ENCODE measurements around the gene GRIN1.

Gene GRIN1

GRCh38 chr9:137198051-137198901, 59.3 kb downstream of the GRIN1 start:
- no peak for DNase-seq

GRCh38 chr9:137198902-137199283, 59.9 kb downstream of the GRIN1 start:
- DNase-seq = no peak

DNA sequence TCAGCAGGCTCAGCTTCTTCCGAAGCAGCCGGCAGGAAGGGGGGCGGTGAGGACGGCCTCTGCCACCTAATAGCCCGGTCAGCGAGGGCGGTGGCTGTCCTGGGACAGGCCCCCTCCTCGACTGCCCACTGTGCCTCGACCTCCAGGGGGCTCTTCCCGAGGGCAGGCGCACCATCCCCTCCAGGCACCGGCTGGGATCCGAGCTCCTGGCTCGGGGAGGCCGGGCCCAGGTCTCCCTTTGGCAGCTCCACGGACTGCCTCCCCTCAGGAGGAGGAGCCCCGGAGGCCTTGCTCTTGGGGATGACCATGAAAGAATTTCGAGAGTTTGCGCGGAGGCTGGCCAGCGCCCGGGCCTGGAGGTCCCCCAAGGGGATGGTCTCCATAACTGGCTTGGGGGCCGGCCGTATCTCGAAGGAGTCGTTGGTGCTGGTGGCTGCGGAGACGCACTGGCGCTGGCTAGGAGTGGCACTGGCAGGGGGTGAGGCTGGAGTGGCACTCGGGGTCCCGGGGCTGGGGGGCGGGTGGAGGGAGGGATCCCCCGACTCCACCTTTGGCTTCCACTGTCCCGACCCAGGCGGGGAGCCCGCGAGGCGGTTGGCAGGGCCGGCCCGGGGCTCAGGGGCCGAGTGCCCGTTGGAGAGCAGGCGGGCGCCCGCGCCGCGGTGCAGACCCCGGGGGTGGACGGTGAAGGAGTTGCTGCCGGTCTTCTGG, 60.6 kb downstream of the GRIN1 start:
- no peak for DNase-seq

- DNase-seq = peak; percentile 100
These were observed 61.6 kb downstream of the GRIN1 start, which contains the start of gene TPRN for GRCh38 chr9:137200311-137201204. TSS of gene TPRN (minus strand) at chr9:137200741. CDS start at chr9:137200711, 30 bp downstream.

DNA sequence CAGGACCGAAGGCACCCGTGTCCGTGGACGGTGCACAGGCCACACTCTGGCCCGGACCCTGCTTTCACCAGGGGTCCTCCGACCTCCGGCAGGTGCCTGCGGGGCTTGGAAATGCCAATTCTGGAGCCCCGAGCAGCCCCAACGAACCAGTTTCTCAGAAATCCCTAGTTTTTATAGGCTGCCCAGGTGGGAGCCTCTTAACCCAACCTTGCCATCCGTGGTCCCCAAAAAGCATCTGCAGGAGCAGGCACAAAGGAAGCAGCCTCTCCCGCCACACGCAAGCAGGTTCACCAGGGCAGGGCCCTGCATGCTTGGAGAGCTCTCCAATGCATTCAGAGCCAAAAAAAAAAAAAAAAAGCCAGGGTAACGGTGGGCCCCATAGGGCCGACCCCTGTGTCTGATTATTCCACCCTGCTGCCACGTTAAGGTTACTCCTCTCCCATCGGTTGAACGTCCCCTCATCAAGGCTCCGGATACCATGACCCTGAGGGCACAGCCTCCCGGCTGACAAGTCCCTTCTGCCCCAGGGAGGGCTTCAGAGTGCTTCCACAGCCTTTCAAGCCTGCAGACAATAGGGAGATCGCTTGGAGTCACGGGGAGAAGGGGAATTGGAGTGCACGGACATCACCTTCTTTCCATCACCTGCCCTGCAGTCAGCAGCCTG, 62.4 kb downstream of the GRIN1 start:
- no peak for DNase-seq

DNA sequence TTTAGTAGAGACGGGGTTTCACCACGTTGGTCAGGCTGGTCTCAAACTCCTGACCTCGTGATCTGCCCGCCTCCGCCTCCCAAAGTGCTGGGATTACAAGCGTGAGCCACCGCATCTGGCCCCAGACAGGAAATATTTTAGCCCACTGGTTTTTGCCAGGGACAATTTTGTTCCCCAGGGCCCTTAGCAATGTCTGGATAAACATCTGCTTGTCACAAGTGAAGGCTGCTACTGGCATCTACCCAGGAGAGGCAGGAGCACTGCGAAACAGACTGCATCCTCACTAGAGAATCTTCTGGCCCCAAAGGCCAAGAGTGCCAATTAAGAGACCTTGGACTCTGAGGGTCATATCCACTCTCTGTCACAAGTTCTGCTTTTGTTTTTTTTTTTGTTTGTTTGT, 64.0 kb downstream of the GRIN1 start:
- no peak for DNase-seq

DNA sequence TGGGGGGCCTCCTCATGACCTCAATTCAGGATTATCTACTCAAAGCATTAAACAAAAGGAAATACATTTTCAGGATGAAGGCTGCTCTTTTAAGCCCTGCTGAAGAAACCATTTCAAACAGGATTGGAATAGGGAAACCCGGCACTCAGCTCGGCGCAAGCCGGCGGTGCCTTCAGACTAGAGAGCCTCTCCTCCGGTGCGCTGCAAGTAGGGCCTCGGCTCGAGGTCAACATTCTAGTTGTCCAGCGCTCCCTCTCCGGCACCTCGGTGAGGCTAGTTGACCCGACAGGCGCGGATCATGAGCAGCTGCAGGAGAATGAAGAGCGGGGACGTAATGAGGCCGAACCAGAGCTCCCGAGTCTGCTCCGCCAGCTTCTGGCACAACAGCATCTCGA, 65.8 kb downstream of the GRIN1 start:
- DNase-seq = no peak

DNA sequence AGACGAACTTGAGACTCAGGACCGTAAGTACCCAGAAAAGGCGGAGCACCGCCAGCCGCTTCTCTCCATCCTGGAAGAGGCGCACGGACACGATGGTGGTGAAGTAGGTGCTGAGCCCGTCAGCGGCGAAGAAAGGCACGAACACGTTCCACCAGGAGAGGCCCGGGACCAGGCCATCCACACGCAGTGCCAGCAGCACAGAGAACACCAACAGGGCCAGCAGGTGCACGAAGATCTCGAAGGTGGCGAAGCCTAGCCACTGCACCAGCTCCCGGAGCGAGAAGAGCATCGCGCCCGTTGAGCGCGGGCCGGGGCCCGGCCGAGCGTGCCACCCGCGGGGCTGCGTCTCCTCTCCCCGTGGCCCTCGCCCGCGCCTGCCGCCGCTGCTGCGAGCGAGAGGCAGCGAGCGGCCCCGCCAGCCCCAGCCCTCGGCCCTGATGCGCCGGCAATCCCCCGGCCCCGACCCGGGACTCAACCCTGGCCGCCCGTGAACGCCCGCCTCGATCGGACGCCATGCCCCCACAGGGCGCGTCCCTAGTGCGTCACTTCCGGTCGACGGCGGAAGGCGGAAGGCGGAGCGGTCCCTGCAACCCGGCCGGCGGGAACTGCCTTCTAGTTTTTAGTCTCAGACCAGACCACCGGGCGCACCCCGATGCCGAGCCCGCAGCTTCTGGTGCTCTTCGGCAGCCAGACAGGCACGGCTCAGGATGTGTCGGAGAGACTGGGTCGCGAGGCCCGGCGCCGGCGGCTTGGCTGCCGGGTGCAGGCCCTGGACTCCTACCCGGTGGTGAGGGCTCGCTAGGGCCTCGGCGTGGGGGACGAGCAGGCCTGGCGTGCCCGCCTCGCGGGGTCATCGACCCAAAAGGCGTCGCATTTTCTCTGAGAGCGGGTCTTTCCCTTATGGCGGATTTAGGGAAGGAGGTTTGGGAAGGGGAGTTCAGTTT, 66.4 kb downstream of the GRIN1 start, which contains the start of the genes NDOR1 and TMEM203:
NDOR1 (plus strand) TSS at position 575 of the 944 bp plus-strand sequence; CDS start at position 653, 78 bp downstream.
TMEM203 (minus strand) TSS at position 523 of the 944 bp plus-strand sequence; CDS start at position 289, 234 bp downstream.
- DNase-seq = peak; percentile 44 to 79

DNA sequence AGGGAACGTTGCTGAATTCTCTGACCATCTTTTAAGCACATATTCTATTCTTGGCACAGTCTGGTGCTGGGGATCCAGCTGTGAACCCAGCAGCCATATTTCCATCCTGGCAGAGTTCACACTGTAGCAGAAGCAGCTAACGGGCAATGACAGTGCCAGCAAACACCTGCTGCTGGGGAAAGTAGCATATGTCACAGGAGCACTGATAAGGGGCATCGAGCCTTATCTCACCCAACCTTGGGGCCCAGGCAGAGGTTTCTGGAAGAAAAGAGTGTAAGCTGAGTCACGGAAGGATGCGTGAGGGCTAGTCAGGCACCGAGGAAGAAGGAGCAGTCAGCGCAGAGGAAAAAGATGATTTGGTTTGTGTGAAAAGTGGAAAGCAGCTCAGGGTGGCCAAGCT, 67.6 kb downstream of the GRIN1 start:
- DNase-seq = no peak

- no peak for DNase-seq
These were observed 72.6 kb downstream of the GRIN1 start for GRCh38 chr9:137211532-137211931.

GRCh38 chr9:137212520-137212919, 73.6 kb downstream of the GRIN1 start:
- no peak for DNase-seq

- DNase-seq = no peak
These were observed 74.5 kb downstream of the GRIN1 start for GRCh38 chr9:137213160-137214060.

DNA sequence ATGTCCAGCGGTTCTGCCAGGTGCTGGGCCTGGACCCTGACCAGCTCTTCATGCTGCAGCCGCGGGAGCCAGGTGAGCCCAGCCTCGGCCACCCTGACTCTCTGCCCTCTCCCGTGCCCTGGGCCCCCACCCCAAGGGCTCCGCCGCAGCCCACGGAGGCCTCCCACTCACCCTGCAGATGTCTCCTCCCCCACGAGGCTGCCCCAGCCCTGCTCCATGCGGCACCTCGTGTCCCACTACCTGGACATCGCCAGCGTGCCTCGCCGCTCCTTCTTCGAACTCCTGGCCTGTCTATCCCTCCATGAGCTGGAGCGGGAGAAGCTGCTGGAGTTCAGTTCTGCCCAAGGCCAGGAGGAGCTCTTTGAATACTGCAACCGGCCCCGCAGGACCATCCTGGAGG, 75.7 kb downstream of the GRIN1 start:
- DNase-seq = no peak

GRCh38 chr9:137215196-137215986, 76.4 kb downstream of the GRIN1 start:
- no peak for DNase-seq

GRCh38 chr9:137216188-137216965, 77.4 kb downstream of the GRIN1 start:
- DNase-seq = no peak

DNA sequence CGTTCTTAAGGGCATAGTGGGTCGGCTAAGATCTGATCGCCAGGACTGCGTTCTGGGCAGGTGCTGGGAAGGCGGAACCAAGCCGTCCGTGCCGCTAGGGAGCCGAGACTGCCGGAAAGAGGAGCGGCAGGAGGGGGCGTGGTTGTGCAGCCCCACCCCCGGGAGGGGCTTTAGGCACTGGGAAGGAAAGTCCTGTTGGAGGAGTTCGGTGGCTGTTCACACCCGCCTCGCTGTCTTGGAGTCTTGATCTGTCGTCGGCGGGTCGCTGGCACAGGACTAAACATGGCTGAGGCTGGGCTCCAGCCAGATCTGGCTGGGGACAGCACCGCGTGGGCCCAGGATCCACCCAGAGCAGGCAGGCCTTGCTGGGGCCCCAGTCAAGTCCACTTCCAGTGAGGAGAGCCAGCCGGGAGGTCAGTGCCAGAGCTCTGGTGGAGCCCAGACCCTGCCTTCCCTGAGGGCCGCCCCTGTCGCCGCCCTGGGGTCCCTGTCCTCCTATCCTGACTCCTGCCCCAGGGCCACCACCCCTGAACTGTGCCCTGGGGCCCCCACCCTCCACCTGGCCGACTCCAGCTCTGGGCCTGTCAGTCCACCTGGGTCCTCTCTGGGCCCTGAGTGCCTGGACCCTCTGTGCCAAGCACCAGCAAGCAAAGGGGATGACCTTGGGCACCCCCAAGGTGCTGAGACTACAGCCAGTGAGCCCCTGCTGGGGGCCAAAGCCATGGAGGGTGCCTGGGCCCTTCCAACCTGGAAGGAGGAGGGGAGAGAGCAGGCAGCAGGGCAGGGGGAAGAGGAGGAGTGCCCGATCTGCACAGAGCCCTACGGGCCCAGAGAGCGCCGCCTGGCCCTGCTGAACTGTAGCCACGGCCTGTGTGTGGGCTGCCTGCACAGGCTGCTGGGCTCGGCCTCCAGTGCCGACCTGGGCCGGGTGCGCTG, 78.6 kb downstream of the GRIN1 start:
- no peak for DNase-seq

DNA sequence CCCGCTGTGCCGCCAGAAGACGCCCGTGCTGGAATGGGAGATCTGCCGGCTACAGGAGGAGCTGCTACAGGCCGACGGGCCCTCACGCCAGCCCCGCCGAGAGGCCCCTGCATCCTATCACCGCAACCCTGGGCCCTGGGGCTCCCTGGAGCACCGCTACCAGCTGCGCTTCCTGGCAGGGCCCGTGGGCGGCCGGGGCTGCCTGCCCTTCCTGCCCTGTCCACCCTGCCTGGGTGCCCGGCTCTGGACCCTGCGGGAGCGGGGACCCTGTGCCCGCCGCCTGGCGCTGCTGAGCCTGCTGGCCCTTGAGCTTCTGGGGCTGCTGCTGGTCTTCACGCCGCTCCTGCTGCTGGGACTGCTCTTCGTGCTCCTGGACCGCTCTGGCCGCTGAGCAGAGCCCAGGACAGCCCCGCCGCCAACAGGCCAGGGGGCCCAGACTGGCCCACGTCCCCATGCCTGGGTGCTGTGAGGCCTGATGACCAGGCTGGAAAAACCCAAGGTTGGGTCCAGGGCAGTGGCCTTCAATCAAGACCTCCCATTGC, 79.3 kb downstream of the GRIN1 start:
- DNase-seq = no peak

Measured in NCI-H524 (cell line).